ENCODE data around the gene WDR38.
"Not testable (repeated sequence)": the region's sequence is repeated elsewhere in the genome, so short reads cannot be mapped to it uniquely, and the experiment has no call there.

The WDR38 gene

DNA sequence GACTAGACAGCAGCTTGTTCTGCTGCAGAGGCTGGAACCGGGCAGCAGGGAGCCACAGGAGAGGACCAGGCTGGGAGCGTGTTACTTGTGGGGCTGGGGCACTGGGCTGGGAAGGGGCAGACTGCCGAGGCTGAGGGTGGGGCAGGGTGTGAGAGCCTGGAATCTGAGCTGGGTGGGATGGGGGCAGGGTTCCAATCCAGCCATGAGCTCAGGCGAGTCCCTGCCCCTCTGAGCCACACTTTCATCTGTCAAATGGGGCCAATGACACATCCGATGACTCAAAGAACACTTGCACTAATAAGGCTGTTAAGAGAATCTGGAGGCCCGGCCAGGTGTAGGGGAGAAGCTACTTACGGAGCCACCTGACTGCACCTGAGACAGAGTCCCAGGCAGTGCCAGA, 18.7 kb upstream of the WDR38 start:
- no peak for DNase-seq (ENCODE audit: low read depth)

DNA sequence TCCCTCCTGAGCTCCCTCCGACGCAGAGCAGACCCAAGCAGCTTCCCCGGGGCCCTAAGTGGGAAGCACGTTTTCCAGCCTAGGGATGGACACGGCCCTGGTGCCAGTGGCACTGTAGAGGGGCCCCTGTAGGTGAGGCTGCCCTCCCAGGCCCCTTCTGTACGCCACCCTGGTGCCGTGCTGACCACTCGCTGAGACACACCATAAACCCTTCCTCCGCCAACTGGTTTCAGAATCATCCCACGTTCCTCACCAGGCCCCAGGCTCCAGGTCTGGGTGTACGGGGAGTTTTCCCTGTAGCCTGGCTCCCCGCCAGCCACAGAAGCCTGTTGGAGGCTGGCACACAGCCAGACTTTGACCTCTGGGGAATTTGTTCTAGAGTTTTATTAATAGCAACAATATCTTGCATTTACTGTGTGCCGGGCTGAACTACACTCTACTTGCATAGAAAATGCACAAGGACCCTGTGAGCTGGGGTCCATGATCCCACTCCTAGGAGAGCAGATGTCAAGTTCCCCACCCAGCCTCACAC, 18.2 kb upstream of the WDR38 start:
- DNase-seq (ENCODE audit: low read depth): no peak

DNA sequence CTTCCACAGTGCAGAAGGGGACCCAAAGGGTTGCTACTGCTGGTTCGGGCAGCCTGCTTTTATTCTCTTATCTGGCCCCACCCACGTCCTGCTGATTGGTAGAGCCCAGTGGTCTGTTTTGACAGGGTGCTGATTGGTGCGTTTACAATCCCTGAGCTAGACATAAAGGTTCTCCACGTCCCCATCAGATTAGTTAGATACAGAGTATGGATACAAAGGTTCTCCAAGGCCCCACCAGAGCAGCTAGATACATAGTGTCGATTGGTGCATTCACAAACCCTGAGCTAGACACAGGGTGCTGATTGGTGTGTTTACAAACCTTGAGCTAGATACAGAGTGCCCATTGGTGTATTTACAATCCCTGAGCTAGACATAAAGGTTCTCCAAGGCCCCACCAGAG, 15.1 kb upstream of the WDR38 start:
- DNase-seq (ENCODE audit: low read depth): not testable (repeated sequence)

DNA sequence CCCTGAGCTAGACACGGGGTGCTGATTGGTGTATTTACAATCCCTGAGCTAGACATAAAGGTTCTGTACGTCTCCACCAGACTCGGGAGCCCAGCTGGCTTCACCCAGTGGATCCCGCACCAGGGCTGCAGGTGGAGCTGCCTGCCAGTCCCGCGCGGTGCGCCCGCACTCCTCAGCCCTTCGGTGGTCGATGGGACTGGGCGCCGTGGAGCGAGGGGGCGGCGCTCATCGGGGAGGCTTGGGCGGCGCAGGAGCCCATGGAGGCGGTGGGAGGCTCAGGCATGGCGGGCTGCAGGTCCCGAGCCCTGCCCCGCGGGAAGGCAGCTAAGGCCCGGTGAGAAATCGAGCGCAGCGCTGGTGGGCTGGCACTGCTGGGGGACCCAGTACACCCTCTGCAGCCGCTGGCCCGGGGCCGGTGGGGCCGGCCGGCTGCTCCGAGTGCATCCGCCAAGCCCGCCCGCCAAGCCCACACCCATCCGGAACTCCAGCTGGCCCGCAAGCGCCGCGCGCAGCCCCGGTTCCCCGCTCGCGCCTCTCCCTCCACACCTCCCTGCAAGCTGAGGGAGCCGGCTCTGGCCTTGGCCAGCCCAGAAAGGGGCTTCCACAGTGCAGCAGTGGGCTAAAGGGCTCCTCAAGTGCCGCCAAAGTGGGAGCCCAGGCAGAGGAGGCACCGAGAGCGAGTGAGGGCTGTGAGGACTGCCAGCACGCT, 14.5 kb upstream of the WDR38 start:
- DNase-seq (ENCODE audit: low read depth): not testable (repeated sequence)

DNA sequence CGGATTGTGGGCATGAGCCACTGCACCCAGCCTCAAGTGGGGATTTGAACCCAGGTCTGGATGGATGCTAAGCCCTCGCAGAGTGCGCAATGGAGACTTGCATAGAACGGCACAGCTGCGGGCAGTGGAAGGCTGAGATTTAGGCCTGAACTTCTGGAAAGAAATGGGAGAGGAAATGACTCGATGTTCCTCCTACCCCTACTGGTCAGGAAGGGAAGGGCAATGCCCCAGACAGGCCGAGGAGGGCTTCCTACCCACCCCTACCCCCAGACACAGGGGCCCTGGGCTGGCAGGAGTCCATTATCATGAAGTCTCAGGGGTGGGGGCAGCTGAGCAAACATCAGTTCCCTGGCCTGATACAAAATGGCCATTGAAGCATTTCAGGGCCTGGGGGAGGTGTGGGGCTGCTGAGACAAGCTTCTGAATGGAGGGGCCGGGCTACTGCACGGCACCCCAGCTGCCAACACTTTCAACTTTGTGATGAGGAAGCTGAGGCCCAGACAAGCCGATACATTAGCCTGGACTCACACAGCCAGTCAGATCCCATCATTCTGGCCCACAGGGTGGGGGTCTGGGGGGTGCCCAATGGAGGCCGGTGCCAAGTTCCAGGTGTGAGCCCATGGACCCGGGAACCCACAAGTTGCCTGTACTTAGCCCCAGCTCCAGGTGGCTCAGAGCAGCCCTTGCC, 13.5 kb upstream of the WDR38 start:
- DNase-seq (ENCODE audit: low read depth): no peak

DNA sequence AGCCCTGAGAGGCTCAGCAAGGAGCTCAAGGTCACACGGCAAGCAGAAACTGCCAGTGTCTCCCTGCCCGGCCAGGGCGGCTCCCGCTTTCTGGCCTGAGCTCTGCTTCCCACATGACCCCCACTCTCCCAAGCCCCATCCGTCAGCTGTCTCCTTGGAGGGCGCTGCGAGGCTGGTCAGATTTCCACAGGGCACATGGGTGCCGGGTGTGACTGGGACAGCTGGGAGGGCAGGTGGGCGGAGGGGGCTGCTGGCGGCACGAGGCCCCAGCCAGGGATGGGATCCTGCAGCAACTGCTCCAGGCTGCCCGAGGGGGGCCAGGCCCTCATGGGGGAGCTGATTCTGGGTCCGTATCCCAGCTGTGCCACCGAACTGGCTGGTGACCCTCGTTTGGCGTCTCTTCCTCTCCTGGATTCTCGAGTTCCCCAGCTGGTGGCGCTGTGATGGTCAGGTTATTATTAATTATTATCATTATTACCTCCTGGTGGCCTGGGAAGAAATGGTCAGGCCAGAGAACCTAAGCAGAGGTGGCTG, 12.9 kb upstream of the WDR38 start:
- DNase-seq (ENCODE audit: low read depth): no peak

DNA sequence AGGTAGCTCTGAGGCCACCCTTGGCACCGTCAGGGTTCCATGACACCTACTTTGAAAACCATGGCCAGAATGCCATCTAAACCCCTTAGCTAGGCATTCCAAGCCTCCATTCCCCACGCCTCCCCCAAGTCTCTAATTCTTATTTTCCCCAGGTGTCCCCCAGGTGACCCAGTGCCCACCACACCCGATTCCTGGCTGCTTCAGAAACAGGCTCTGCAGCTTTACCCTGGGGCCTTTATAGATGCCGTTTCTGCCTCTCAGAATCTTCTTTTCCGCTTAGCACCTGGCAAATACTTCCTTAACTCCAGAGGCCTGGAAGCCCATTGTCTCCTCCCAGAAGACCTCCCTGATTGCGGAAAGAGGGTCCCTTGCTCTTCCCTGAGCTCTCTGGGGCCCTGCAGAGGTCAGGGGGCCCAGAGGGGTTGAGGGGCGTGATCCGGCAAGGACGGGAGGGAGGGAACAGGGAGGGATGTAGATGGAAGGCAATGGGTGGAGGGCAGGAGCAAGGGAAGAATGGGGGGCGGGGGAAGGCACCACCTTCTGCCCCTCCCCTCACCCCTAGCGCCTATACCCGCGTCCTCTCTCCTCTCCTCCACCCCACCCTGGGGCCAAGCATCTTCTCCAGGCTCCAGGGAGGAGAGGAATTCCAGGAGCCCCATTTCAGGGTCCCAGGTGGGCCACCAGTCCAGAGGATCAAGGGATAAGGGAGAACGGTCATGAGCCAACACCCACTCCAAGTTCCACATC, 12.0 kb upstream of the WDR38 start:
- no peak for DNase-seq (ENCODE audit: low read depth)

DNA sequence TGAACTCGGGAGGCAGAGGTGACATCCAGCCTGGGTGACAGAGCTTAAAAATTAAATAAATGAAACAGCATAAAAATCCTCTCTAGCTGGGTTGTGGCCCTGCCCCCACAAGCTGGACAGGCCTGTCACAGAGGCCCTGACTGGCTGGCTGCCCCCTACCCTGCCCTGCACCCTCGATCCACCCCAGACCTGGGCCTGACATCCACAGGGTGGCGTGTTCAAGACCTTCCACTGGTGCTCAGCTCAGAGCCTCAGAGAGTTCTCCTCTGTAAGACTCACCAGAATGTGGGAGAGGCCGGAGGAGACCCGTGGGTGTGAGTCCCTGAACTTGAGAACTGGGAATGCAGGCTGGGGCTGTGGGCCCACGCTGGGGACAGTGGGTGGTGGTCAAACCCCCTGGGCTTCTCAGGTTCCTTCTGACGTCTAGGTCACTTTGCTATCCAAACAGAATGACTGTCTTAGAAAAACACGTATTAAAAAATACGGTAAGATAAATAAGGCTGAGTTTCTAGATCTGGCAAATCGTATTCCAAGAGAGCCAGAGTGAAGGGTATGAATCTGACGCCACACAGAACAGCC, 9.7 kb upstream of the WDR38 start:
- DNase-seq (ENCODE audit: low read depth): no peak

DNA sequence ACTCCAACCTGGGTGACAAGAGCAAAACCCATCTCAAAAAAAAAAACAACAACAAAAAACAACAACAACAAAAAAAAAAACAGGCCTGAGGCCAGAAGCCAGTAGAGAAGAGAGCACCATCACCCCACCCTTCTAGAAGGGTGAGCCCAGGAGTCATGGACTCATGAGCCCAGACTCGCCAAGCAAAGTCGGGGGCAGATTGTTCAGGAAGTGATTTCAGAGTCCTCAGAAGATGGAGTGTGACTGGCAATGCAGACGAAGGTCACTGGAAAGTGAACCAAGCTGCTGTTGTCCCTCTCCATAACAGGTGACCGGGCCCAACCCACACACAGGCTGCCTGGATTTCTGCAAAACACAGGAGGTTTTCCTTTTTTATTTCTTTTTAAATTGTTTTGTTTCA, 9.0 kb upstream of the WDR38 start:
- DNase-seq (ENCODE audit: low read depth): no peak

DNA sequence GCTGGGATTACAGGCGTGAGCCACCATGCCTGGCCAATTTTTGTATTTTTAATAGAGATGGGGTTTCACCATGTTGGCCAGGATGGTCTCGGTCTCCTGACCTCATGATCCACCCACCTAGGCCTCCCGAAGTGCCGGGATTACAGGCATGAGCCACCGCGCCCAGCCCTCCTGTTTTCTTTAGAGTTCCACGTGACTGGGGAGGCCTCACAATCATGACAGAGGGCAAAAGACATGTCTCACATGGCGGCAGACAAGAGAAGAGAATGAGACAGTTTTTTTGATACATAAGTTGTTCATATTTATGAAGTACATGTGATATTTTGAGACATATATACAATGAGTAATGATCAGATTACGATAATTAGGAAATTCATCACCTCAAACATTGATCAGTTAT, 6.8 kb upstream of the WDR38 start:
- DNase-seq (ENCODE audit: low read depth): not testable (repeated sequence)

DNA sequence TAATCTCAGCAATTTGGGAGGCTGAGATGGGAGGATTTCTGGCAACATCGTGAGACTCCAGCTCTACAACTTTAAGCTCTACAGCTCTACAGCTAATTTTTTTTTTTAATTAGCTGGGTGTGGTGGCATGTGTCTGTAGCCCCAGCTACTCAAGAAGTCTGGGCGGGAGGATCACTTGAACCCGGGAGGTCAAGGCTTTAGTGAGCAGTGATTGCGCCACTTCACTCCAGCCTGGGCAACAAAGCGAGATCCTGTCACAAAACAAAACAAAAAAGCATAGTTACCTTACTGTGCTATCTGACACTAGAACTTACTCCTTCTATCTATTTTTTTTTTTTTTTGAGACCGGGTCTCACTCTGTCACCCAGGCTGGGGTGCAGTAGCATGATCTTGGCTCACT, 6.3 kb upstream of the WDR38 start:
- DNase-seq (ENCODE audit: low read depth): no peak

DNA sequence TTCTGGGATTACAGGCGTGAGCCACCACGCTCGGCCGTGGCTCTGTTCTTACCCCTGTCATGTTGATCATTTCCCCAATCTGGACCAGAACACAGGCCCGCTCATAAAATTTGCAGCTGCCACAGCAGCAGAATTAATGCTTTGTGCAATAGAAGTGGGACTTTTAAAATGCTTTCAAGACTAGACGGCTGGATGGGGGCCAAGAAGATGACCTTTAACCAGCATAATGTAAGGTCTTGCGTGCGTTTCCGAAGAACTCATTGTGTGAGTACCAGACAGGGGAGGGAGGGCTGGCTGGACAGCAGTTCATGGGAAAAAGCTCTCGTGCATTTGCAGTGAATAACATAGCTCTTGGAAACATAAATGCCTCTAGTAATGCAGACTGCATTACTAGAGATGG, 3.5 kb upstream of the WDR38 start:
- no peak for DNase-seq (ENCODE audit: low read depth)

DNA sequence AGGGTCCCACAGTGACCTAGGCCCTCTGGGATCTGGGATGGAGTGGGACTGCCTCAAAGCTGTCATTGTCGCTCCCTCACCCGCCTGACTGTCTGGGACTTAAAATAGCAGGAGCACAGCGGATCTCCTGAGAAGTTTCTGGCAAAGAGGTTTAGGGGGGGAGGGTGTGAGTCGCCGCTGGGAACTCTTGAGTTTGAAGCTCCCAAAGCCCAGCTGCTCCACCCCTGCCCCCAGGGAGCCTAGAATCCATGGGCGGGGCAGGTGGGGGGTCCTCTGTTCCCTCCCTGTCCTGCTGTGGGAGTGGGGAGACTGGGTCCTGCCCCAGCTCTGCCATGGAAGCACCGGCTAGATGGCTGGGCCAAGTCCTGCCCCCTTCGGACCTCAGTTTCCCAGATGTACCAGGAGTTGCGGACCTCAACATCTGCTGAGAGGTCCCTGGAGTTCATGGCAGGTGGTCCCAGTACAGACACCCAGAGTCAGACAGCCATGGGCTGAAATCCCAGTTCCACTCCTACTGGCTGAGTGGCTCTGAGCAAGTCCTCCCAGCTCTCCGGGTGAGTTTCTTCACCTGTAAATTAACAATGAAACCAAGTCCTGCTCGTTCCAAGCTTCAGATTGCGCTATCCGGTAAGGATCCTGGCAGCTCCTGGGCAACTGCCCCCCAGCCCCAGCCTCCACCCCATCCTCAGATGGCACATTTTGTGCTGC, 985 bp upstream of the WDR38 start:
- no peak for DNase-seq (ENCODE audit: low read depth)

DNA sequence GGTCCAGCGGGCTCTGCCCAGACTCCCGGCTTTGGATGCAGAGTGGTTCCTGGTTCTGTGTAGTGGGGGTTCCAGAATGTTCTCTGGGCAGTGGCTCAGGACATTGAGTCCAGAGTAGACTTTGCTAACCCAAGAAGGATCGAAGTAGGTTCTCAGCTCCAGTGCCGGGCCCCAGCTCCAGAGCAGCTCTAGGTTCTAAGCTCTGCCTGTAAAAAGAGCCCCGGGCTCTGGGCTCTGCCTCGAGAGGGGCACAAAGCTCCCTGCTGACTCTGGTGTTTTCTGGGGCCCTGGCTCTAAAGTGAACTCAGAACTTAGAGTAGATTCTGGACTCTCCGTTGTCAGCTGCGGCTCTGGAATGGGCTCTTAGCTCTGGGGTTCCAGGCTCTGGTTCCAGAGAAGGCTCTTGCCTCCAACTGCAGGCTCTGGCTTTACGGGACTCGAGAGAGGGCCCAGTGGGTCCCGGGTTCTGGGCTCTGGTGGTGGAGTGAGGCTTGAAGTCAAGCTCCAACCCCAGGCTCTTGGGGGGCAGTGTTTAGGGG, 414 bp downstream of the WDR38 start:
- no peak for DNase-seq (ENCODE audit: low read depth)

DNA sequence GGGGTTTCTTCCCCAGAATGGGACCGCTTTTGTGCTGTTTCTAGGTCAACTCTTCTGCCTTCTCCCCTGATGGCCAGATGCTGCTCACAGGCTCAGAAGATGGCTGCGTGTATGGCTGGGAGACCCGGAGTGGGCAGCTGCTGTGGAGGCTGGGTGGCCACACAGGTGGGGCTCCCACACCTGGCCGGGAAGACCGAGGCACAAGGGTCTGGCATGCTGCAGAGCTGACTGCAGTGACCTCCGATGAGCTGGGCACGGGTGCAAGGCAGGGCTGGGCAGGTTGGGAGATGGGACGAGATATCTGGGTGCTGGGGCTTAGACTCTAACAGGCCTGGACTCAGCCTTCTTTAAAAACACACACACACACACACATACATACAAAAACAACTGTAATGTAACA, 901 bp downstream of the WDR38 start:
- no peak for DNase-seq (ENCODE audit: low read depth)

DNA sequence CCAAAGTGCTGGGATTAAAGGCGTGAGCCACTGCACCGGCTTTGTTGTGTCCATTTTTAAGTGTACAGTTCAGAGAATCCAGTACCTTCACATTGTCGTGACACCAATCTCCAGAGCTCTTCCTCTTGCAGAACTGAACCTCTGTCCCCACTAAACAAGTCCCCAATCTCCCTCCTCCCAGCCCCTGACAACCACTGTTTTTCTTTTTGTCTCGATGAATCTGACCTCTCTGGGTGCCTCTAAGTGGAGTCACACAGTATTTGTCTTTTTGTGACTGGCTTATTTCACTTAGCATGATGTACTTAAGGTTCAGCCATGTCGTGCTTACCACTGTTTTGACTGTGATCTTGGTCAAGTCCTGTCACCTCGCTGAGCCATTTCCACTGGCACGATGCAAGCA, 1.6 kb downstream of the WDR38 start:
- DNase-seq (ENCODE audit: low read depth): no peak

DNA sequence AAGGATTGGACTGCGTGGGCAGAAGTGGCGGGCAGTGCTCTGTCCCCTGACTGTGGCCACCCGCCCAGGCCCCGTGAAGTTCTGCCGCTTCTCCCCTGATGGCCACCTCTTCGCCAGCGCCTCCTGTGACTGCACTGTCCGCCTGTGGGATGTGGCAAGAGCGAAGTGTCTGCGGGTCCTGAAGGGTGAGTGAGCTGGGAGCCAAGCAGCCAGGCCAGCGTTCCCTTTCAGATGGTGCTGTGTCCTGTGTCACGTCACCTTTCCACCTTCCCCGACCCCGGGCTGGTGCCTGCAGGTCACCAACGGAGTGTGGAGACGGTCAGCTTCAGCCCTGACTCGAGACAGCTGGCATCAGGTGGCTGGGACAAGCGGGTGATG, 2.3 kb downstream of the WDR38 start:
- no peak for DNase-seq (ENCODE audit: low read depth)

DNA sequence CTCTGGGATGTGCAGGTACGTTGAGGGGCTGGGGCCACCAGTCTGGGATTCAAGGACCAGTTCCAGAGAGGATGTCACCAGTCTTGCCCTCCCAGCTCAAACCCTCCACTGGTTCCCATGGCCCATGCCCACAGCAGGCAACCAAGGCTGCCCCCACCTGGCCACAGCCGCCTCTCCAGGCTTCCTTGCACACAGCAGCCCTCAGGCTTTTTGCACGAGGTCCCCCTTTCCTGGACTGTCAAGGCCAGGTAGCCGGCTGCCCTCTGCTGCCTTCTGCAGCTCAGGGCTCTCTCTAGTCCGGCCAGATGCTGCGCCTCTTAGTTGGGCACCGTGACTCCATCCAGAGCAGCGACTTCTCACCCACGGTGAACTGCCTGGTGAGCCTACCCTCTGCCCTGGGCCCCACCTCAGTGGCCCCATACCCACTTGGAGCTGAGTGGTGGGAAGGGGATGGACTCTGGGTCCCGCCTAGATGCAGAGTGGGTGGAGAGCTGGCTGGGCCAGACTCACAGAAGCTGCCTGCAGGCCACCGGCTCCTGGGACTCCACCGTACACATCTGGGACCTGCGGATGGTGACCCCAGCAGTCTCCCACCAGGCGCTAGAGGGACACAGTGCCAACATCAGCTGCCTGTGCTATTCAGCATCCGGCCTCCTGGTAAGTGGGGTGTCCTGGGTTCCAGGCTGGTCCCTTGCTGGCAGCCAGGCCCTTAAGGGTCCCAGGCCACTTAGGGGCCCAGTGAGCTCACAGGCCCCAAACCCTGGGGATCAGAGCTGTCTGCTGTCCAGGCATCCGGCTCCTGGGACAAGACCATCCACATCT, 2.9 kb downstream of the WDR38 start:
- no peak for DNase-seq (ENCODE audit: low read depth)

DNA sequence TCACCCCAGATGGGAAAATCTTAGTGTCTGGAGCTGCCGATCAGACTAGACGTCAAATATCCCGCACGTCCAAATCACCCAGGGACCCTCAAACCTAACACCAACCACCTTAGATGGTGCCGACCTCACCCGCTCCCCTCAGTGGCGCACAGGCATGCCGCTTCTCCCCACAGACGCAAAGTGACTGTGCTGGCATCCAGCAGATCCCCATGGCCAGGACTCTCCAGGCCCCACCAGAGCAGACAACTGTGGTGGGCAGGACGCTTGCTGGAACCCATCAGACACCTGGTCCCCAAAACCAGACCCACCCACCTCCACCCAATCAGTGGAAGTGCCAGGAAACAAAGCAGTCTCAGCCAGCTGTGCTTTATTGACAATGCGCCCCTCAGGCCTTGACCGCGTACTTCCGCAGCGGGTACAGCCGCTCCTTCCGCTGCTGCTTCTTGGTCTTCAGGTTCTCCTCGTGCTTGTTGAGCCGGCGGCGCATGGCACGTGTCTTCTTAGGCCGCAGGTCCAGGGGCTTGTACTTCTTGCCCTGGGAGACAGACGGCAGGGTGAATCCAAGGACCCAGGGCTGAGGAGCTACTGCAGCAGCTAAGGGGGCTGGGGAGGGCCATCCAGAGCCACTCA, 4.4 kb downstream of the WDR38 start:
- DNase-seq (ENCODE audit: low read depth): no peak
